Esophagus squamous epithelium (tissue), 4 donors: ENCODE data around the gene BBX.

ENCODE experiments used
- POLR2A ChIP-seq, 4 donors: fragments of 450-650 bp; IDR thresholded peaks; one replicate each; pipeline ENCODE4 v1.6.1; 2017; ENCODE audit warnings: antibody characterized with exemption in 4 of 4, mild to moderate bottlenecking in 4 of 4, moderate library complexity in 3 of 4
- TF ChIP-seq, protein P1 (sequence below), 6 experiments: fragments of 450-650 bp in 4 of 6; fragments of 200-600 bp in 2 of 6; sonication (generic) in 2 of 6; IDR thresholded peaks; one replicate each; pipeline ENCODE4 v1.5.1; 2016 to 2019; ENCODE audit warnings: antibody characterized with exemption in 6 of 6, mild to moderate bottlenecking in 4 of 6, moderate library complexity in 4 of 6

- TF ChIP-seq, protein P1, sequence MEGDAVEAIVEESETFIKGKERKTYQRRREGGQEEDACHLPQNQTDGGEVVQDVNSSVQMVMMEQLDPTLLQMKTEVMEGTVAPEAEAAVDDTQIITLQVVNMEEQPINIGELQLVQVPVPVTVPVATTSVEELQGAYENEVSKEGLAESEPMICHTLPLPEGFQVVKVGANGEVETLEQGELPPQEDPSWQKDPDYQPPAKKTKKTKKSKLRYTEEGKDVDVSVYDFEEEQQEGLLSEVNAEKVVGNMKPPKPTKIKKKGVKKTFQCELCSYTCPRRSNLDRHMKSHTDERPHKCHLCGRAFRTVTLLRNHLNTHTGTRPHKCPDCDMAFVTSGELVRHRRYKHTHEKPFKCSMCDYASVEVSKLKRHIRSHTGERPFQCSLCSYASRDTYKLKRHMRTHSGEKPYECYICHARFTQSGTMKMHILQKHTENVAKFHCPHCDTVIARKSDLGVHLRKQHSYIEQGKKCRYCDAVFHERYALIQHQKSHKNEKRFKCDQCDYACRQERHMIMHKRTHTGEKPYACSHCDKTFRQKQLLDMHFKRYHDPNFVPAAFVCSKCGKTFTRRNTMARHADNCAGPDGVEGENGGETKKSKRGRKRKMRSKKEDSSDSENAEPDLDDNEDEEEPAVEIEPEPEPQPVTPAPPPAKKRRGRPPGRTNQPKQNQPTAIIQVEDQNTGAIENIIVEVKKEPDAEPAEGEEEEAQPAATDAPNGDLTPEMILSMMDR (IDR thresholded peaks at IDR 0.05): no peak
- no peak for TF ChIP-seq POLR2A (IDR thresholded peaks at IDR 0.05)
These were observed 268.7 kb downstream of the BBX start for GRCh38 chr3:107791450-107791849.
